RPMI8226 (cell line): ENCODE measurements around the gene TMEM196.
"Not testable (repeated sequence)": the region's sequence is repeated elsewhere in the genome, so short reads cannot be mapped to it uniquely, and the experiment has no call there.

Source experiments
- DNase-seq: peaks from one replicate; pipeline ENCODE4 v3.0.0-alpha.2; 2015

TMEM196 gene

GRCh38 chr7:19705663-19706062 is 67.8 kb downstream of the TMEM196 start:
- no peak for DNase-seq

DNA sequence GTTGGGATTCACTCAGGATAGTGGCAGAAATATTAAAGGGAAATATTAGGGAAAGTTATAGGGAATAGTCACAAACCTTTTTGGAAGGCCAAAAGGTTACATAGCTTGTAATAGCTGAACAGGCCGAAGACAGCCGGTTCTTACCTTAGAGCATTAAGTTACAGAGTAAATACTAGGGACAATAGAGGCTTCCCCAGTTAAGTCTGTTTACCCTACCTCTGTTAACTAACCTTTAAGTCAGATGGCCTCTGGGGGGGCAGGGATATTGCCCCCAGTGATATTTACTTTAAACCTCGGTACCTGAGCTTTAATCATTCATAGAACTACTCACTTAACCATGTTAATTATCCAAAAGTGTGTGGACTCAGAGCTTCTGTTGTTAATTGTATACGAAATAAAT is 71.9 kb downstream of the TMEM196 start:
- DNase-seq = no peak

- no peak for DNase-seq
Measured at GRCh38 chr7:19700936-19701335, 72.5 kb downstream of the TMEM196 start.

DNA sequence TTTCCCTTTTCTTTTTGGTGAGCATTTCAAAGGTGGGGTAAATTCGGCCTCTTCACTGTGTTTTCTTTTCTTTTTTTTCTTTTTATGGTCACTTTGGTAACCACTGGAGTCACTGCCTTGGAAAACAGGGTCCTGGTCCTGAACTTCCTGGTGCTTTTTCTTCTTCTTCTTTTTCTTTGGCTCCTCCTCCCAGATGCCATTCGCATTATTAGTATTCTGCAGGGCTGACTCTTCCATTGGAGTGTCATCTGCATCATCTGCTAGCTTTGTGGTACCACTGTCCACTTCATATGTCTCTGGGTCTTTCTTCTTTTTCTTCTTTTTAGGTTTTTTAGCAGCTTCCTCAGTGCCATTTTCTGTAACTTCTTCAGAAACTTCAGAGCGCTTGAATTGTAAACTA is 75.1 kb downstream of the TMEM196 start:
- no peak for DNase-seq

DNA sequence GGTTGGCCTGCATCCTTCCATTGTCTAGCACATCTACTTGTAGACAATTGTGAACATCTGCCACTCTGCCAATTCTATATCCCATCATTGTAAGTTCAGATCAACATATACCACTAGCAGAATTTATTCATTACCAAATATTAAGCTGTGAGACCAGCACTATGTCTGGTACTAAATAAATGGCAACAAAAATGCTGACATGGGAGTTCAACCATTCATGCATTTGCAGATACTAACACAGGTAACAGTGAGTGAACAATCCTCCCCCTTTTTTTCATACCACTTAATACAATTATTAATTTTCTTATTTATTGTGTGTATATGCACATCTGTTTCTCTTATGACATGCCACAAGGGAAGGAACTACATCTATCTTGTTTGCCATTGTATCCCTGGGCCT is 76.5 kb downstream of the TMEM196 start:
- no peak for DNase-seq

GRCh38 chr7:19692111-19692828 is 81.1 kb downstream of the TMEM196 start:
- DNase-seq = no peak

DNA sequence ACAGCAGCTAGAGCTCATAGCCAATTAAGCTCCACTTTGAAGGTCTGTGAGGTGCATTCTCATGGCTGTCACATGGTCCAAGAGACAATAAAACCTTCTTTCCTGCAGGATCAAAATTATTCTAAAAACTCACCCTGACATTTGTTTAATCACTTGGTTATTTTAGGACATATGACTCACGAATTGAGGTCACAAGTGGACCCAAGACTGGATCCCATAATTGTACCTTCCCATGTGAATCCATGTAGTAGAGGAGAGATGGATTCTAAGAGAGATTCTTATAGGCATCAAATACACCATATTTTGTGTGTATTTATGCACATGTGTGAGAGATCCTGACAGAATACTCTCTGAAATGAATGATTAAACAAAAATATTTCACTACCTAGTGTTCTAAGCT is 82.7 kb downstream of the TMEM196 start:
- no peak for DNase-seq

- DNase-seq = not testable (repeated sequence)
Measured at GRCh38 chr7:19689130-19689529, 84.3 kb downstream of the TMEM196 start.

DNA sequence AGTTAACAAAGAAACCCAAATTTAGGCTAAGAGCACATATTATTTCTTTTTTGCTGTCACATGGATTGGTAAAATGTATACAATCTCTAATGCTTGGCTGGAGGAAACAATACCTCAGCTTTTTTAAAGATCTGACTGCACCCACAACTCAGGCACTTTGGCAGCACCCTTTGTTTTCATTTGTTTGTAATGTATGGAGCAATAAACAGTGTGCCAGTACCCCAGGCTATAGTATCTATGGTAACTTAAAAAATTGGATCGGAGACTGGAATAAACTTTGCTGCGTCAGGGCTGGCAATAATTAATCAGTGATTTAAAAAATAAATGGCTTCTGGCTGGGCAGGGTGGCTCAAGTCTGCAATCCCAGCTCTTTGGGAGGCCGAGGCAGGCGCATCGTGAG is 91.8 kb downstream of the TMEM196 start:
- DNase-seq = no peak

GRCh38 chr7:19677180-19677579 is 96.2 kb downstream of the TMEM196 start:
- no peak for DNase-seq

DNA sequence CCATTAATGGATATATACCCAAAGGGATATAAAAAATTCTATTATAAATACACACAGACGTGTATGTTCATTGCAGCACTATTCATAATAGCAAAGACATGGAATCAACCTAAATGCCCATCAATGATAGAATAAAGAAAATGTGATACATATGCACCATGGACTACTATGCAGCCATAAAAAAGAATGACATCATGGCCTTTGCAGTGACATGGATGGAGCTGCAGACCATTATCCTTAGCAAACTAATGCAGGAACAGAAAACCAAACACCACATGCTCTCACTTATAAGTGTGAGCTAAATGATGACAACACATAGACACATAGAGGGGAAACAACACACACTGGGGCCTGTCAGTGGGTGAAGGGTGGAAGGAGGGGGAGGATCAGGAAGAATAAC is 97.6 kb downstream of the TMEM196 start:
- no peak for DNase-seq

DNA sequence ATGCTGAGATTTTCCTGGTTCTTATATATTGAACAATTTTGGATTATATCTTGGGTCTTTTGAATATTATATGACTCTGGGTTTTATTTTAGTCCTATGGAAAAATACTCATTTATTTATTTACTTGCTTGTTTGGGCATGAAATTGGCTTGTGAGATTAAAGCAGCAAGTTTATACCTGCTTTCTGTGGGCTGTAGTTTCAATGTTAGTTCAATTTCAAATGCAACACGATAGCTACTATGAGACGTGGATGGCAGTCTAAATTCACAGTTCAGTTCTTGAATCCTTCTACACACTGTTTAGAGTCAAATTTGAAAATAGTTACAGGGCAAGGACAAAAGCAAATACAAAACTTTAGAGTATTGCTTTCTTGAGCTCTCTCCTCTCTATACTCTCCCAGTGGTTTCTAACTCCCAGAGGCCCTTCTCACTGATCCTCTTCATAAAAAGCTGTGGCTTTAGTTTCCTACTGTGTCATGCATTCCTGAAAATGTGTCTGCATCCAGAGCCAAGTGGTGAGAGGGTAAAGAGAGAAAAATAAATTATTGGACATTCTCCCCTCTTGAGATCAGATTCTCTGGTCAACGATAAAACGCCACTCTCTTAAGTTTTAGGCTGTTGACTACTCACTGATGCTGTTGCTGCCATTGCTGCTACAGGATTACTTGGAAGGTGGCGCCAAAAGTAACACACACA is 99.0 kb downstream of the TMEM196 start:
- DNase-seq = no peak

- DNase-seq = no peak
Measured at GRCh38 chr7:19670806-19671205, 102.6 kb downstream of the TMEM196 start.
